Stimulated activated CD4-positive, alpha-beta T cell treated with anti-CD3 and anti-CD28 coated beads, Interleukin-12 subunit alpha, Interleukin-12 subunit beta, amount 100 ng/mL, for 48 hours (primary cell): ENCODE measurements around the gene MAN1B1.
A peak's percentile ranks its signal among the peaks of the same experiment; 100 is the strongest.
"Not testable (repeated sequence)": the region's sequence is repeated elsewhere in the genome, so short reads cannot be mapped to it uniquely, and the experiment has no call there.

Experiments
- DNase-seq, 3 donors: peaks; one replicate each; pipeline ENCODE4 v3.0.0-alpha.2; 2020; ENCODE audit warnings: low read depth in 2 of 3, low spot score in 1 of 3

The MAN1B1 gene

GRCh38 chr9:137052998-137053943 is 33.5 kb upstream of the MAN1B1 start:
- no peak for DNase-seq

- DNase-seq: no peak
Measured at GRCh38 chr9:137053944-137054931, 32.5 kb upstream of the MAN1B1 start, which contains the start of gene ENTPD2. TSS of gene ENTPD2 (minus strand) at chr9:137054061. CDS start at chr9:137053997, 64 bp downstream.

- no peak for DNase-seq
Measured at GRCh38 chr9:137054932-137055384, 31.8 kb upstream of the MAN1B1 start.

- no peak for DNase-seq
Measured at GRCh38 chr9:137055385-137056364, 31.1 kb upstream of the MAN1B1 start.

- DNase-seq: no peak
Measured at GRCh38 chr9:137056739-137057415, 29.9 kb upstream of the MAN1B1 start.

- DNase-seq: no peak
Measured at GRCh38 chr9:137057545-137057944, 29.2 kb upstream of the MAN1B1 start.

GRCh38 chr9:137058521-137059234 is 28.1 kb upstream of the MAN1B1 start:
- no peak for DNase-seq

GRCh38 chr9:137062384-137062783 is 24.4 kb upstream of the MAN1B1 start:
- DNase-seq: no peak

- DNase-seq: not testable (repeated sequence)
Measured at GRCh38 chr9:137062798-137063197, 24.0 kb upstream of the MAN1B1 start.

GRCh38 chr9:137063311-137064026 is 23.3 kb upstream of the MAN1B1 start:
- DNase-seq: no peak

- DNase-seq: peak; percentile 36 to 67 (median 60)
Measured at GRCh38 chr9:137064027-137064879, 22.5 kb upstream of the MAN1B1 start.

GRCh38 chr9:137064880-137065164 is 22.0 kb upstream of the MAN1B1 start:
- DNase-seq: no peak

GRCh38 chr9:137065336-137065967 is 21.3 kb upstream of the MAN1B1 start:
- no peak for DNase-seq

GRCh38 chr9:137066096-137066861 is 20.5 kb upstream of the MAN1B1 start:
- no peak for DNase-seq

GRCh38 chr9:137067860-137068538 is 18.8 kb upstream of the MAN1B1 start:
- DNase-seq: peak; percentile 75 to 86 (median 79)
